ENCODE measurements around the gene NOS1AP.

DNA sequence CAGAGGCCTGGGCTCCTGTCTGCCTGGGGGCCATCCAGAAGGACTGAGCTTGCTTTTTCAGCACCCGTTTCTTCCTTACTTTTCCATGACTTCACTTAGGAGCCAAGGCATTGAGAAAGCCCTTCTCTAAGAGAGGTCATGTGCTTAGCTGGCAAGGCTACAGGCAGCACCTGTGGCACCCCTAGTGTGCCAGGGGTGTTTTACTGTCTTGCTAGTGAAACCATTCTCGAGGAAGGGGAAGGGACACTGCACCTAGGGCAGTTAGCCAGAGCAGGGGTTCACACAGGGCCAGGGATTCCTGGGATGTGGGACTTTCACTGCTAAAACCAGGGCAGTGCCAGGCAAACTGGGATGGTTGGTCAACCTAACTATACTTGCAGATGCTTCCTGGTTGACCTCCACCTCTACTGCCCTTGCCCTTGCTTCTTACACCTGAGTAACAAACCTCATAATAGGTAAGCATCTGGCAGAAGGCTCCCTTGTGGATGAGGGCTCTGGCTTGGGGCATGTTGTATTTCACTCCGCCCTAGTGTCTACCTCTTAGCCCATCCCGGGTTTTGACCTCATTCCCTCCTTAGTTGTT lies 69.2 kb downstream of the NOS1AP start:
- TF ChIP-seq CTCF (IDR thresholded peaks at IDR 0.05; ENCODE audit: low read length) (no peak), EZH2 (IDR thresholded peaks at IDR 0.05; ENCODE audit: borderline replicate concordance, low read length) (no peak)

Data from OCI-LY1 (cell line).